ENCODE results near the gene SATB1.
"Not testable (repeated sequence)": the region's sequence is repeated elsewhere in the genome, so short reads cannot be mapped to it uniquely, and the experiment has no call there.

GRCh38 chr3:18330772-18331441 is 94.2 kb downstream of the SATB1 start:
- TF ChIP-seq CTCF (IDR thresholded peaks at IDR 0.05; ENCODE audit: low read length); EZH2 (optimal IDR thresholded peaks at IDR 0.05; ENCODE audit: low read depth, low read length): not testable (repeated sequence)
